Osteoblast (primary cell): ENCODE results near the gene LRRN2. TPM values are rescaled to one million over a fixed set of nuclear protein-coding genes. Genes with fewer than 3 reads are reported as not detected.

Experiments used
- DNase-seq: peaks from one replicate; pipeline ENCODE4 v3.0.0; 2011; ENCODE audit warnings: low spot score, mixed read lengths; ENCODE audit not compliant: insufficient read length; ENCODE audit errors: missing footprints
- H2AFZ ChIP-seq: 2 replicates; pipeline ENCODE4 v1.6.0; 2011; ENCODE audit warnings: mild to moderate bottlenecking, low read length
- H3K27ac ChIP-seq: 2 replicates; pipeline ENCODE4 v1.5.1; 2011; ENCODE audit warnings: mild to moderate bottlenecking, low read depth, low read length, moderate library complexity
- H3K27me3 ChIP-seq: 2 replicates; pipeline ENCODE4 v1.6.0; 2012; ENCODE audit warnings: mild to moderate bottlenecking, control low read depth, inconsistent platforms, low read length, moderate library complexity; ENCODE audit not compliant: insufficient read depth
- H3K36me3 ChIP-seq: 2 replicates; pipeline ENCODE4 v1.5.1; 2011; ENCODE audit warnings: mild to moderate bottlenecking, low read length, control low read depth, moderate library complexity; ENCODE audit not compliant: insufficient read depth
- H3K4me1 ChIP-seq: 2 replicates; pipeline ENCODE4 v1.5.1; 2011; ENCODE audit warnings: mild to moderate bottlenecking, low read length, control low read depth, moderate library complexity; ENCODE audit not compliant: insufficient read depth
- H3K4me2 ChIP-seq: 2 replicates; pipeline ENCODE4 v1.6.0; 2011; ENCODE audit warnings: mild to moderate bottlenecking, low read length; ENCODE audit not compliant: insufficient read depth
- H3K4me3 ChIP-seq: fragments of 200-600 bp; sonication (generic); 3 replicates; pipeline ENCODE4 v1.5.1; 2012; ENCODE audit warnings: mild to moderate bottlenecking, low read length, inconsistent platforms; ENCODE audit not compliant: insufficient read depth
- H3K79me2 ChIP-seq: 2 replicates; pipeline ENCODE4 v1.6.0; 2012; ENCODE audit warnings: mild to moderate bottlenecking, low read length, control low read depth, inconsistent platforms; ENCODE audit not compliant: insufficient read depth
- H3K9me3 ChIP-seq: 2 replicates; pipeline ENCODE4 v1.5.1; 2011; ENCODE audit warnings: low read depth, low read length, control low read depth
- H4K20me1 ChIP-seq: 2 replicates; pipeline ENCODE4 v1.6.0; 2012; ENCODE audit warnings: mild to moderate bottlenecking, low read length, control low read depth; ENCODE audit not compliant: insufficient read depth
- total RNA-seq: library from RNA; depleted of rRNA; stranded (reverse); fragments of >200 nt; gene quantifications from 2 replicates; pipeline ENCODE4 v1.2.3, GENCODE V29; 2012
- TF ChIP-seq, protein P1 (sequence below): IDR thresholded peaks from 2 replicates; pipeline ENCODE4 v1.5.1; 2011; ENCODE audit warnings: mild to moderate bottlenecking, low read depth, low read length, moderate library complexity; ENCODE audit errors: extremely low read depth

Gene LRRN2
- total RNA-seq, 1 donor, result under 0.01 TPM

GRCh38 chr1:204731985-204732575 lies 46.5 kb upstream of the LRRN2 start:
- no peaks in the 10 kb centered on the region for H4K20me1 ChIP-seq
- no peak overlapping the region for H3K4me2 ChIP-seq
- TF ChIP-seq, protein P1, sequence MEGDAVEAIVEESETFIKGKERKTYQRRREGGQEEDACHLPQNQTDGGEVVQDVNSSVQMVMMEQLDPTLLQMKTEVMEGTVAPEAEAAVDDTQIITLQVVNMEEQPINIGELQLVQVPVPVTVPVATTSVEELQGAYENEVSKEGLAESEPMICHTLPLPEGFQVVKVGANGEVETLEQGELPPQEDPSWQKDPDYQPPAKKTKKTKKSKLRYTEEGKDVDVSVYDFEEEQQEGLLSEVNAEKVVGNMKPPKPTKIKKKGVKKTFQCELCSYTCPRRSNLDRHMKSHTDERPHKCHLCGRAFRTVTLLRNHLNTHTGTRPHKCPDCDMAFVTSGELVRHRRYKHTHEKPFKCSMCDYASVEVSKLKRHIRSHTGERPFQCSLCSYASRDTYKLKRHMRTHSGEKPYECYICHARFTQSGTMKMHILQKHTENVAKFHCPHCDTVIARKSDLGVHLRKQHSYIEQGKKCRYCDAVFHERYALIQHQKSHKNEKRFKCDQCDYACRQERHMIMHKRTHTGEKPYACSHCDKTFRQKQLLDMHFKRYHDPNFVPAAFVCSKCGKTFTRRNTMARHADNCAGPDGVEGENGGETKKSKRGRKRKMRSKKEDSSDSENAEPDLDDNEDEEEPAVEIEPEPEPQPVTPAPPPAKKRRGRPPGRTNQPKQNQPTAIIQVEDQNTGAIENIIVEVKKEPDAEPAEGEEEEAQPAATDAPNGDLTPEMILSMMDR, result no peak
- H2AFZ ChIP-seq, result no peak overlapping the region
- H3K9me3 ChIP-seq, result no peaks in the 10 kb centered on the region
- no peaks in the 10 kb centered on the region for H3K79me2 ChIP-seq
- DNase-seq, result no peak
- H3K36me3 ChIP-seq, result no peaks in the 10 kb centered on the region
- no peak overlapping the region for H3K27ac ChIP-seq
- no peak overlapping the region for H3K4me3 ChIP-seq
- H3K4me1 ChIP-seq, result no peaks in the 10 kb centered on the region
- peaks cover 82% of the 10 kb centered on the region for H3K27me3 ChIP-seq

DNA sequence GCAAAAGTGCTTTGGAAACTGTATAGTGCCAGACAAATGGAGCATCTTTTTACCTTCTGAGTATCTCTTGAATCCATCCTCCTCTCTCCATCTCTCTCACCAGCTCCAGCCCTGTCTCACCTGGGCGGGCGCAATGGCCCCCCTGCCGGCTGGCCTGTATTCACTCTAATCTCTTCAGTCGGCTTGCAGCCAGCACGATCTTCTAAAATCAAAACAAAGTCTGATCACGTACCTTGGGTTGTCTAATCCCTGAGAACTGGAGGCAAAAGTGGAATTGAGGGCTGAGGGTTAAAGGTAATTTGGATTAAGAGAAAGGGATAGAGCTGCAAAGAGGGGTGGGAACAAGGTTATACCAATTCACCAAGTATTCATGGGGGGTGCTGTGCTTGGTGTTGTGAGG lies 46.0 kb upstream of the LRRN2 start:
- Histone ChIP-seq H3K36me3 (no peaks in the 10 kb centered on the region), H4K20me1 (no peaks in the 10 kb centered on the region), H3K4me1 (no peaks in the 10 kb centered on the region), H3K27me3 (peaks cover 77% of the 10 kb centered on the region), H3K27ac (no peak overlapping the region), H3K79me2 (no peaks in the 10 kb centered on the region), H3K4me3 (no peak overlapping the region), H2AFZ (no peak overlapping the region), H3K9me3 (no peaks in the 10 kb centered on the region), H3K4me2 (no peak overlapping the region)
- DNase-seq, result no peak
- TF ChIP-seq, protein P1, result no peak

DNA sequence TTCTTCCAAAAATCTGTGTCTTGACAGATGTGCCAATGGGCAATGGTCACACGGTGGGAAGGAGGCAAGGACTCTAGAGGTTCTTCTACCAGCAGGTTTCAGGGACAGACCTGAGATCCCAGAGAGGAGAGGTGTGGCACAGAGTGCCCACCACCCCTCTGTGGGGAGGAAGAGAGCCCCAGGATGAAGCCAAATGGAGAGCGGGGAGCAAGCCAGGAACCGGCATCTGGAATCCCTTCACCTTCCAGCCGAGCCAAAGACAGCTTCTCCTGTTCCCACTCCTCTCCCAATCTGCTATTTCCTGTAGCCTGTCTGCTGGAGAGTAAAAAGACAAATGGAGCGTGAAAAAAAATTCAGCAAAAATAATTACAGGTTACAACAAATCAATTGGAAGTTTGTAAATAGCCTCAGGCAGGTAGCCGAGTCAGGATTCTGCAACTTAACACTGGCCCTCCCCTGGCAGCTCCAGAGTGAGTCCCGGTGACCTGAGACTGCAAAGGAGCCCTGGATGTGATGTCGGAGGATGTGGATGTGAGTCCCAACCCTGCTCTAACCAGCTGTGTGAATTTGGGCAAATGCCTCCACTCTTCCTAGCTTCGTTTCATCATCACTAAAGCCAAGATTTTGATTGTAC lies 45.4 kb upstream of the LRRN2 start:
- no peak overlapping the region for H3K27ac ChIP-seq
- H4K20me1 ChIP-seq, result no peaks in the 10 kb centered on the region
- H3K4me1 ChIP-seq, result no peaks in the 10 kb centered on the region
- no peaks in the 10 kb centered on the region for H3K9me3 ChIP-seq
- no peaks in the 10 kb centered on the region for H3K79me2 ChIP-seq
- no peak overlapping the region for H2AFZ ChIP-seq
- TF ChIP-seq, protein P1, result no peak
- no peak overlapping the region for H3K4me2 ChIP-seq
- H3K36me3 ChIP-seq, result no peaks in the 10 kb centered on the region
- peaks cover 72% of the 10 kb centered on the region for H3K27me3 ChIP-seq
- H3K4me3 ChIP-seq, result no peak overlapping the region
- no peak for DNase-seq

DNA sequence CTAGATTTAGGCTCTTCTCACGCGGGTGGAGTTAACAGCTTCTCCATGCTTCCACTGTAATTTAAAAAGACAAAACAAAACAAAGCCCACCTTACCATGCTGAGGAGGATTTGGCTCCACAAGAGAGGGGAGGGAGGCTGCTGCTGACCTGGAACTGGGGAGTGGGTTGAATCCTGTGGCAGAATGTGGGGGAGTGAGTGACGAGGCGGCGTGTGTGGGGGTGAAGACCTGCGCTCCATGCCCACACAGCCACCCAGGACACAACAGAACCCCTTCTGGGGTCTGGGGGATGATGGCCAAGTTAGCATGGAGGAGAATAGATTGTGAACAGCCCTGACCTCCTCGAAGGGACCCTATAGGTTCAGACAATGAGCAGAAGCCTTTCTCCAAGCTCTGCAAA lies 44.0 kb upstream of the LRRN2 start:
- TF ChIP-seq, protein P1, result no peak
- H3K27ac ChIP-seq, result no peak overlapping the region

More for the DNA sequence above, 44.0 kb upstream of the LRRN2 start:
- Histone ChIP-seq H3K36me3 (no peaks in the 10 kb centered on the region), H3K4me3 (no peak overlapping the region), H3K79me2 (no peaks in the 10 kb centered on the region), H3K4me2 (no peak overlapping the region), H3K9me3 (no peaks in the 10 kb centered on the region), H2AFZ (no peak overlapping the region), H3K27me3 (peaks cover 59% of the 10 kb centered on the region), H4K20me1 (no peaks in the 10 kb centered on the region), H3K4me1 (no peaks in the 10 kb centered on the region)
- DNase-seq, result no peak
